HG02885 (cell line): Measurements from ENCODE around the gene TTK.

Experiments
- ATAC-seq: cut with Tn5 transposase; IDR thresholded peaks from one replicate; pipeline ENCODE4 v1.9.1; 2021; ENCODE audit warnings: mild to moderate bottlenecking; ENCODE audit not compliant: unreplicated experiment, poor library complexity

TTK gene

DNA sequence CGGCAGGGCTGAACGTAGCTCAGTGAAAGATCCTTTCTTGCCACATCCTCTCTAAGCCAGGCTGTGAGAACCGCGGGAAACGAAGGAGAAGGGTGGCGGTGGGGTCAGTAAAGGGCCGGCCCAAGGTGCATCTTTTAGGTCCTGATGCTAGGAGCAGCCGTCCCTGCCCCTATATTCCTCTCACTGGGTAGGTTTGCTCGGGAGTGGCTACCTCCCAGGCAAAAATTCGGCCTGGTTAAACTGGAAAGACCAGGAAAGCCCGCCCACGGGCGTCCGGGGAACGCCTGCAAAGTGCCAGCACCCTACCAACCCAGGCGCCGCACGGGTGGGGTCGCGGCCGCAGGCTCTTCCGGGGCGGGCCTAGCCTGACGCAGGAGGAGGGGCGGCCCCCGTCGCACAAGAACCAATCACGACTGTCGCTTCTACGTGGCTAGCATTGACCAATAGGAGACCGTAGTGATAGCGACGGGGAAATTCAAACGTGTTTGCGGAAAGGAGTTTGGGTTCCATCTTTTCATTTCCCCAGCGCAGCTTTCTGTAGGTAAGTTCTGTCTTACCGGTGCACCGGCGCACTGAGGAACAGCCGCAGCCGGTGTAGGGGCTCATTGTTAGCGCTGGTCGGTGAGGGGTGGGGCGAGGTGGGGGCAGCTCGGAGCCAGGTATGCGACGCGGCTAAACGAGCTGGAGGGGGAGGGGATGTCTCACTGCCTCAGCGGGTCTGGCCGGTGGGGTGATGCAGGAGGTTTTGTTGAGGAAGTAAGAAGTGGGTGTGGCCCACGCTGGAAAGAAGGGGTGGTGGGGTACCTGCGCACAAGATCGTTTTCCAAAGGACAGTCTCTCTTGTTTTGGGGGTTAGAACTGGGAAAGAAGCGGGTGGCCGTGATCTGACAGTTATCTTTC, at the start of gene TTK:
Gene TTK (plus strand): TSS at position 477 of the 900 bp plus-strand sequence. CDS start 1,195 bp downstream, outside the sequence.
- peak; percentile 100 for ATAC-seq

- ATAC-seq: no peak
These were observed 49.6 kb upstream of the TTK start for GRCh38 chr6:79954849-79955248.

GRCh38 chr6:79964607-79965081, 39.8 kb upstream of the TTK start:
- no peak for ATAC-seq

DNA sequence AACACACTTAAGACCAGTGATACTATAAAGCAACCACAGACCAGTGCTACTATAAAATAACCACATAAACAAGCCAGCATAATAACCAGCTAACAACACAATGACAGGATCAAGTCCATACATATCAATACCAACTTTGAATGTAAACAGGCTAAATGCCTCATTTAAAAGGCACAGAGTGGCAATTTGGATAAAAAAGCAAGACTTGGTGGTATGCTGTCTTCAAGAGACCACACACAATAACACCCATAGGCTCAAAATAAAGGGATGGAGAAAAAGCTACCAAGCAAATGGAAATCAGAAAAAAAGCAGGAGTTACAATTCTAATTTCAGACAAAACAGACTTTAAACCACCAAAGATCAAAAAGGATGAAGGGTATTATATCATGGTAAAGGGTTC, 37.3 kb upstream of the TTK start:
- ATAC-seq: no peak

DNA sequence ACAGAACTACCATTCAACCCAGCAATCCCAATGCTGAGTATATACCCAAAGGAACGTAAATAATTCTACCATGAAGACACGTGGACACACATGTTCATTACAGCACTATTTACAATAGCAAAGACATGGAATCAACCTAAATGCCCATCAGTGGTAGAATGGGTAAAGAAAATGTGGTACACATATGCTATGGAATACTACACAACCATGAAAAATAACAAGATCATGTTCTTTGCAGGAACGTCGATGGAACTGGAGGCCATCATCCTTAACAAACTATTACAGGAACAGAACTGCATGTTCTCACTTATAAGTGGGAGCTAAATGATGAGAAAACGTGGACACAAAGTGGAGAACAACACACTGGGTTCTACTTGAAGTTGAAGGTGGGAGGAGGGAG, 34.7 kb upstream of the TTK start:
- ATAC-seq: no peak

GRCh38 chr6:79971193-79971592, 33.3 kb upstream of the TTK start:
- no peak for ATAC-seq

GRCh38 chr6:79981652-79982051, 22.8 kb upstream of the TTK start:
- no peak for ATAC-seq

DNA sequence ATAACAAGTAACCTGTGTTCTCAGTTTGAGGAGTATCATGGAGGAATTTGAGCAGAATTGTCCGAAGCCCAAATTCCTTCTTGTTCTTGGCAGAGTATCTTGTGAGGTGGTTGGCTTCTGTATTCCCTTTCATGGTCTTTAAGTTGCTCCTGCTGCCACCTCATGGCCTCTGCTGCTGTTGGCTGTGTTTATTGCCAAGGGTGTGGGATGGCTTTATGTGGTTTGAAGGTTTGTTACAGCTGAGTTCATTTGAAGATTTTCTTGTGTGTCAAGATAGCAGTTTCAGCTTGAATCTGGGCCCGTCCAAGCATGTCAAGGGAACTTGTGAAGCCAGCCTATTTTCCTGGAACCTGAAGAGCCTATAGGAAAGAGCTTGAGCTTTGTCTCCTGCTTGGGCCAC, 20.2 kb upstream of the TTK start:
- ATAC-seq: peak; percentile 45

DNA sequence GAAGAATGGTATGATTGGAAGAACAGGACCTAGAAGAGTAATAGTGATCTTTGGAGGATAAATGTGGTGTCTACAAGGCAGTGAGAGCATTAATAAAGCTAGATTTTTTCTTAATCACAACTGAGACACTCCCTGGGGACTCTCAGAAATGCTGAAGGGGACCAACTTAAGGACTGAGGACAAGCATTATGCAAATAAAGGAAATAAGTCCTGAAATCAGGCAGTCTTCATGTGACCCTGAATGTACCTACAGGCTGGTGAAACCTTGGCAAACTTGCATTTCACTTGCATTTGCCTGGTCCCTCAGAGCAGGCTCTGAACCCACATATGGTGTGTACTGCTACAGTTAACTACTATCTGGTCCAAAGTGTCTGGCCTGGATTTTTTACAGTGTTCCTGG, 19.3 kb upstream of the TTK start:
- ATAC-seq: no peak

GRCh38 chr6:79989641-79990040, 14.8 kb upstream of the TTK start:
- ATAC-seq: no peak

GRCh38 chr6:79993012-79993910, 11.2 kb upstream of the TTK start:
- ATAC-seq: no peak

DNA sequence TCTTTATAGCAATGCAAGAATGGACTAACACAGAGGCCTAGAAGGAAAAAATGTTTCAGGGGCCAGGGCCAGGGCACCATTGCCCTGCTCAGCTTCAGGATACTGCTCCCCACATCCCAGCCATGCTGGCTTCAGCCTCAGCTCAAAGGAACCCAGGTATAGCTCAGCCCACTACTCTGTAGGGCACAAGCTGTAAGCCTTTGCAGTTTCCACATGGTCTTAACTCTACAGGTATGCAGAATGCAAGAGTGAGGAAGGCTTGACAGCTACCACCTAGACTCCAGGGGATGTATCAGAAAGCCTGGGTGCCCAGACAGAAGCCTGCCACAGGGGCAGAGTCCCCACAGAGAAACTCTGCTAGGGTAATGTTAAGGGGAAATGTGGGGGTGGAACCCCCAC, 10.5 kb upstream of the TTK start:
- no peak for ATAC-seq

GRCh38 chr6:79997728-79998127, 6.7 kb upstream of the TTK start:
- no peak for ATAC-seq

DNA sequence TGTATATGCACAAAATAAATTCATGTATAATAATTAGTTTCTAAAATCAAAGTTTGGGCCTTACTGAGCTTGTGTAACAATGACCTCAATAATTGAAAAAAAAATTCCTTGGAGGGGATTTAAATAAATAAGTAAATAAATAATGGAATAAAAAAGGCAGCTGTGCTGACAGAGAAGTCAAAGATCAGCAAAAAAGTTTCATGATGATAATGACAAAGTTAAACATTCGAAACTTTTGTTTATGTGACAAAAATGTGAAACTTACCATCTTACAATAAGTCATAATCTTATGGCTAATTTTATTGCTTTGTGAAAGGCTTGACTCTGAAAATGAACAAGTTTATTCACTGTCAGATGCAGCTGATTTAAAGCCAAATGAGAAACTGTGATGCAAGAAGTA, 3.1 kb upstream of the TTK start:
- ATAC-seq: no peak

DNA sequence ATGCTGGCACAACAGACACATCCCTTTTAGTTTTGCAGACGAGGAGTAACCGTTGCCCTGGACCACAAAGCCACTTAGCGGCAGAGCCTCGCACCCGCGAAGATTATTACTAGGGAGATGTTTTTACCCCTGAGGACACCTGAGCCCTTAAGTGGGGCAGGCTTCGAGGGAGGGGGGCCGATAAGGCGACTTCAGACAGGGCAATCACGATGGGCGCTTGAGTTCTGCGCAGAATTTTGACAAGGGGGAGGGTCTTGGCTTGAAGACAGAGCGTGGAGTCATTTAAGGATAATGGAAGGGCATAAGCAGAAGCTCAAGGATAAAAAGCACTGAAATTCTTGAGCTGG, 650 bp upstream of the TTK start:
- no peak for ATAC-seq

GRCh38 chr6:80005406-80005805, 957 bp downstream of the TTK start:
- no peak for ATAC-seq

- no peak for ATAC-seq
These were observed 2.1 kb downstream of the TTK start for GRCh38 chr6:80006541-80006940.

DNA sequence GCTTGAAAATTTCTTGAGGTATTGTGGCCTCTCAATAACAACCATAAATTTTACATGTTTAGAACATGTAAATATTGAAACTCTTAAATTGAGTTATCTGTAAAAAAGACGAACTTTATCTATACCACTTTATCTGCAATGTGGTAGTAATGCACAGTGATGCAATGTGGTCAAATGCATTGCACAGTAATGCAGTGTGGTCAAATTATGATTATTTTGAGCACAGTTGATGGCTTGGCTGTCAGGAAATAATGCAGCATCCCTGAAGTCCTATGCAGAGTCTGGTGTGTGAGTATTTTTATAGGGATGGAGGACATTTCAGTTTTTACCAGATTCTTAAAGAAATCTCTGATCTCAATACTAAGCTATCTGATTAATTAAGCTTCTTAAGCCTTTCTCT, 5.1 kb downstream of the TTK start:
- no peak for ATAC-seq

- ATAC-seq: no peak
These were observed 5.8 kb downstream of the TTK start for GRCh38 chr6:80010288-80010687.

DNA sequence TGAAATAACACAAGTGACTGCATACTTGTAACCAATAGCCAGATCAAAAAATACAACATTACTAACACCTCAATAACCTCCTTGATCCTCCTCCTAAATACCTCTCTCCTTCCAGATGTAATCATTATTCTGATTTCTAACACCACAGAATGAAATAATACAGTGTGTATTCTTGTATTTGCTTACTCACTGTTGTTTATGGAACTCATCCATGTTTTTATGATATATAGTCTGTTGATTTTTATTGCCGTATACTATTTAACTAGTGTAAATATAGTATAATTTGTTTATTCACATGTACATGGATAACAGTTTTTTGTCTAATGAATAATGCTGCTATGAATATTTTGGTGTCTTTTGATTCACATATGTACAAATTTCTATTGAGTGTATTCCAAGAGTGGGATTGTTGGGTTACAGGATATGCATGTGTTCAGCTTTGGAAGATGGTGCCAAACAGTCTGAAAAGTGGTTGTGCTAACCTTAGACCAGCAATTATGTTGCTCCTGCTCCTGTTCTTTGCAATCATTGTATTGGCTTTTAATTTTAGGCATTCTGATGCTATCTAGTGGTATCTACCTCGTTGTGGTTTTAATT, 11.5 kb downstream of the TTK start:
- no peak for ATAC-seq
